ENCODE measurements around the gene KIFC1.
"Not testable (repeated sequence)": the region's sequence is repeated elsewhere in the genome, so short reads cannot be mapped to it uniquely, and the experiment has no call there.

The KIFC1 gene

GRCh38 chr6:33373960-33374910 is 17.4 kb upstream of the KIFC1 start:
- no peak for DNase-seq (ENCODE audit: low read depth in 2 of 2)

- no peak for DNase-seq (ENCODE audit: low read depth in 2 of 2)
These were observed 16.4 kb upstream of the KIFC1 start for GRCh38 chr6:33375143-33375671.

GRCh38 chr6:33377171-33377570 is 14.5 kb upstream of the KIFC1 start:
- no peak for DNase-seq (ENCODE audit: low read depth in 2 of 2)

GRCh38 chr6:33379184-33379583 is 12.4 kb upstream of the KIFC1 start:
- not testable (repeated sequence) for DNase-seq (ENCODE audit: low read depth in 2 of 2)

GRCh38 chr6:33380272-33380981 is 11.2 kb upstream of the KIFC1 start:
- no peak for DNase-seq (ENCODE audit: low read depth in 2 of 2)

GRCh38 chr6:33383427-33384185 is 8.0 kb upstream of the KIFC1 start:
- DNase-seq (ENCODE audit: low read depth in 2 of 2) = no peak

- no peak for DNase-seq (ENCODE audit: low read depth in 2 of 2)
These were observed 7.0 kb upstream of the KIFC1 start for GRCh38 chr6:33384581-33385020.

GRCh38 chr6:33390173-33390572 is 1.4 kb upstream of the KIFC1 start:
- DNase-seq (ENCODE audit: low read depth in 2 of 2) = no peak

- no peak for DNase-seq (ENCODE audit: low read depth in 2 of 2)
These were observed 801 bp upstream of the KIFC1 start for GRCh38 chr6:33390767-33391277.

- DNase-seq (ENCODE audit: low read depth in 2 of 2) = no peak
These were observed 435 bp downstream of the KIFC1 start for GRCh38 chr6:33391922-33392594.

- DNase-seq (ENCODE audit: low read depth in 2 of 2) = no peak
These were observed 949 bp downstream of the KIFC1 start for GRCh38 chr6:33392595-33392948.

- no peak for DNase-seq (ENCODE audit: low read depth in 2 of 2)
These were observed 1.4 kb downstream of the KIFC1 start for GRCh38 chr6:33392979-33393378.

GRCh38 chr6:33397541-33397940 is 5.9 kb downstream of the KIFC1 start:
- DNase-seq (ENCODE audit: low read depth in 2 of 2) = no peak

- not testable (repeated sequence) for DNase-seq (ENCODE audit: low read depth in 2 of 2)
These were observed 7.0 kb downstream of the KIFC1 start for GRCh38 chr6:33398601-33399000.

- DNase-seq (ENCODE audit: low read depth in 2 of 2) = not testable (repeated sequence)
These were observed 8.3 kb downstream of the KIFC1 start for GRCh38 chr6:33399881-33400280.

GRCh38 chr6:33404884-33405283 is 13.3 kb downstream of the KIFC1 start:
- no peak for DNase-seq (ENCODE audit: low read depth in 2 of 2)

GRCh38 chr6:33405386-33405940 is 13.8 kb downstream of the KIFC1 start:
- DNase-seq (ENCODE audit: low read depth in 2 of 2) = no peak

- DNase-seq (ENCODE audit: low read depth in 2 of 2) = no peak
These were observed 14.5 kb downstream of the KIFC1 start for GRCh38 chr6:33406126-33406525.

- DNase-seq (ENCODE audit: low read depth in 2 of 2) = no peak
These were observed 15.6 kb downstream of the KIFC1 start for GRCh38 chr6:33407132-33407718.

GRCh38 chr6:33410050-33410710 is 18.6 kb downstream of the KIFC1 start:
- DNase-seq (ENCODE audit: low read depth in 2 of 2) = peak; percentile 98
